HK-2 (cell line): Measurements from ENCODE around the gene CIB2.

Experiments
- DNase-seq: peaks from one replicate; pipeline ENCODE4 v3.0.0-alpha.2; 2018; ENCODE audit not compliant: unreplicated experiment

CIB2 gene

DNA sequence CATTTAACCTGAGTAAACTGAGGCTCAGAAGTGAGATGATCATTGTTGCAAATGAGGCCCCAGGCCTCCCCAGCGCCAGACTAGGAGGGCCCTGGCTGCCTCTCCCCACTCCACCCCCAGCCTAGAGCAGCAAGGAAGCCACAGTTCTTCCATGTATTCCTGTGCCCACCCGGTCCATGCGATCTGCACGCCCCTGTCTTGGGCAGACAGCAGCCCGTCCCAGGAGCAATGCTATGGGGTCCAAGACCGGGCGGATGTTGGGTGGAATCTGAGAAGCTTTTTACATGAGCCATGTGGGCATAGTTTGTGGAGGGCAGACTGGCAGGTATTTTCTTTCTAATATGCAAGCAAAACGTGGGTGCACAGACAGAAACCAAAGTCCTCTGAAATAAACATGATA, 23.8 kb downstream of the CIB2 start:
- DNase-seq, result no peak

- DNase-seq, result no peak
Measured at GRCh38 chr15:78105476-78106241, 25.6 kb downstream of the CIB2 start.

DNA sequence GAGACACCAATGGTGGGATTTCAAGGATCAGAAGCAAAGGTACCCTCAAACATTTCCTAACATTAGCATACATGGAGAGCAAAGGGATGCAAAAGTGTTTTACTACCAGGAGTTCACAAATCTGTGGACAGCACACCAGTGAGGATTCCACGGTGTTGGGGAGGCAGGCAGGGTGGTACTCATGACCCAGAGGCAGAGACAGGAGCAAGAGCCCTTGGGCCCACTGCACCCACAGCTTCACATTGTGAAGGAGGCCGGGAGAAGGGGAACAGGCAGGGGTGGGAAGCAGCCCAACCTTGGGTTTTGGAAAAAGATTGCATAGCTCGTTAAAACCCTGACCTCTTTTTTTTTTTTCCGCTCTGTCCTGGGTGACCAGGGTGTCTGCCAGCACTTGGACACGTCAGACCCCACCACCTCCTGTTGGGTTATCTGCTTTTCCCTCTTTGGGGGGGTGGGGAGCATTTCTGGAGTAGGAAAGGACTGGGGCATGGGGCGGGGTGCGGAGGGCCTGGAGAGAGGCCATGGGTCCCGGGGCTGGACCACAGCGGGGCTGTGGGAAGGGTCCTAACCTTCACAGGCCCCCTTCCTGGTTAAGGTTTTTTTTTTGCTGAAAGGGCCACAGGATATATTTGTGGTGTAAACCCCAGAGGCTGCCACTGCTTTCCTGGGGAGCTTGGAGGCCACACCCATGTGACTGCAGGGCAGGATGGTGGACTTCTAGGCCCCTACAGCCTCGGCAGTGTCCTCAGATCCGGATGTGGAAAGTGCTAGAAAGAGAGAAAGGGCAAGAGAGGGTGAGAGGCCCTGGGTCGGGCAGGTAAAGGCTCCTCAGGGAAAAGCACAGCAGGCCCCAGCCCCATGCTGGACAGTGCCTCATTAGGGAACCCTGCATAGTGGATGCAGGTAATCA, 26.4 kb downstream of the CIB2 start:
- DNase-seq, result no peak

- DNase-seq, result no peak
Measured at GRCh38 chr15:78104119-78104479, 27.1 kb downstream of the CIB2 start.

DNA sequence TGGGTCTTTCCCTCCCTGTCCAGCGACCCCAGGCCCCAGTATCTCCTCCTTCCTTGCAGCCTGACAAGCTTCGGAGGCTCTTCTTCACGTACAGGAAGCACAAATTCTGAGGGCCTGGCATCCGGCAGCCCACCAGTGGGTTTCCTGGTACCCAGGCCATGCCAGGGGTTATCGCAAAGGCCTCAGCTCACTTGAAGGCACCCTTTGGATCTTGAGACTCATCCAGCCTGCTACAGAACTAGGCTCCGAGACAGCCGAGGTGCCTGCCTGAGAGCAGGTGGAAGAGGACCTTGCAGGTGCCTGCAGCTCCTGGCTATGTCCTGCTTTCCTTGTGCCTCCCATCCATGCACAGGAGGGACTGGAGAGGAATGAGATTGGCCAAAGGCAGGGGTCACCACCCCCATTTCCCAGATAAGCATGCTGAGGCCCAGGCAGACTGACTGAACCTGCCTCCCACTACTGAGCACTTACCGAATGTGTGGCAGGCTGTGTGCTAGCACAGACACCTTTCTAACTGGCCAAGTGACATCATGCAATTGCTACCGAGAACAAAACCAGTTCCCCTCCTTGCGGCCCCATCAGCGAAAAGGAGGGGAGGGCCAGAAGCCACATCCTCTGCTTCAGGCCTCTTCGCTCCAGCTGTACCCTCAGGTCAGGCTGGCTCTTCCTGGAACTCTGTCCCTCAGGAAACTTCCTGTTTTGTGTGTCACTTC, 27.7 kb downstream of the CIB2 start:
- DNase-seq, result no peak

GRCh38 chr15:78102741-78103140, 28.5 kb downstream of the CIB2 start:
- DNase-seq, result no peak

DNA sequence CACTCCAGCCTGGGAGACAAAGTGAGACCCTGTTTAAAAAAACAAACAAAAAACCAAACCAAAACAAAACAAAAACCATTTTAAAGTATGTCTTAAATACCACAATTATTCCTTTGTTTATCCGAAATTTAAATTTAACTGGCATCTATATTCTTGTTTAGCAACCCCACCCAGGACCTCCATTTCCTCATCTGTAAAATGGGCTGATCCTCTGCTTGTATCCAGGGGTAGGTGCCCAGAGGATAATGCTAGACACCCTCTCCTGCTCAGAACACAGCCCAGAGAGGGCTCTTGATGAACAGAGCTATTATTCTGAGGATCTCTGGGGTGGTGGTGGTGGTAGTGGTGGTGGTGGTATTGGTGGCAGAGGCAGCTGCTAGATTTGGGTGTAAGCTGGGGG, 29.0 kb downstream of the CIB2 start:
- no peak for DNase-seq

DNA sequence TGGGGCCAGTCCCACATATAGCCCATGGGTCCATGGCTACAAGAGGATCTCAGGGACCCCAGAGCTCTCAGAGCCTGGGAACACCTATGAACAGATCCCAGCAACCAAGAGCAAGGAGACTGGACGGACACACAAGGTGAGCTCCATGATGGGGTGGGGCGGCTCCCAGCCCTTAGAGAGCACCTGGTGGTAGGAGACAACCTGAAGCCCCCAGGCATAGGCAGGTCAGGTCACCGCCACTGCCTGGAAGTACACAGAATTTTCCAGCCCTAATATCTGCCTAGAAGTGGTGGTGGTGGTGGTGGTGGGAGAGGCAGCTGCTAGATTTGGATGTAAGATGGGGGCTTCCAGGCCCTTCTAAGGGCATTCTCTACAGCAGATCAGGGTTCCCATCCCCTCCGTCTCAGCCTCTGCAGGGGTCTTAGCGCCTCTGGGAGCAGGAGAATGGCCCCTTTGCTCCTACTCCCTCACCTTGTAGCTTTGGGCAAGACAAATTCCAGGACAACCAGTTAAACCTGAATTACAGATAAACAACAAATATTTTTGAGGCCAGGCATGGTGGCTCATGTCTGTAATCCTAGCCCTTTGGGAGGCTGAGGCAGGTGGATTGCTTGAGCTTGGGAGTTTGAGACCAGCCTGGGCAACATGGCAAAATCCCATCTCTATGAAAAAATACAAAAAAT, 29.7 kb downstream of the CIB2 start:
- DNase-seq, result no peak

DNA sequence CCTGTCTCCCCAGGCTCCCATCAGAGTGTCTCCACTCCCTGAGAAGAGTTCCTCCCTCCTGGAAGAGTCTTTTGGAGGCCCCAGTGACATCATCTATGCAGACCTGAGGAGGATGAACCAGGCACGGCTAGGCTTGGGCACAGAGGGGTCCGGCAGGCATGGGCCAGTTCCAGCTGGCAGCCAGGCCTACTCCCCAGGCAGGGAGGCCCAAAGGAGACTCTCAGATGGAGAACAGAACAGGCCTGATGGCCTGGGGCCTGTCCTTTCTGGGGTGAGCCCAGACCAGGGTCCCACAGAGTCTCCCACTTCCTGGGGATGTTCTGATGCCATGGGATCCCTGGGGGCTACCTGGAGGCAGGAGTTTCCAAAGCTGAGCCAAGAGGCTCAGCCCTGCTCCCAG, 30.4 kb downstream of the CIB2 start:
- no peak for DNase-seq

DNA sequence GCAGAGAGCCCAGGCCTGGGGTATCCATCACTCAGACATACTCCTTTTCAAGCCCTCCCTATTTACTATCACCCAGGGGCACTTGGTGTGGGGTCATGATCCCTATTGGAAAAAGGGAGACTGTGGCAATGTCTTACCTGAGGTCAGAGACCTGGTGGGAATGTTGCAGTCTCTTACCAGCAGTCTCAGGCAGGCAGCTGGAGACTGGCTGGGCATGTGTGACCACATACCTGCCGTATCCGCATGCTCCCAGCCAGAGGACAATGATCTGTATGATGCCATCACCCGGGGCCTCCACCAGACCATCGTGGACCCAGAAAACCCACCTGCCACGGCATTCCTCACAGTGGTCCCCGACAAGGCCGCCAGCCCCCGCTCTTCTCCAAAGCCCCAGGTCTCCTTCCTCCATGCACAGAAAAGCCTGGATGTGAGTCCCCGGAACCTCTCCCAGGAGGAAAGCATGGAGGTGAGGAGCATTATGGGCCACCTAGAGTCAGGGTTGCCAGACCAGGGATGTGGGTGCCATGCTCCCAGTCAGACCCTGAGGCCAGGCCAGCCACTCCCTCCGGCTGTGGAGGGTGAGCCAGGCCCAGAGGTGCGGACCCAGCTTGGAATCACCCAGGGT, 33.0 kb downstream of the CIB2 start:
- no peak for DNase-seq

DNA sequence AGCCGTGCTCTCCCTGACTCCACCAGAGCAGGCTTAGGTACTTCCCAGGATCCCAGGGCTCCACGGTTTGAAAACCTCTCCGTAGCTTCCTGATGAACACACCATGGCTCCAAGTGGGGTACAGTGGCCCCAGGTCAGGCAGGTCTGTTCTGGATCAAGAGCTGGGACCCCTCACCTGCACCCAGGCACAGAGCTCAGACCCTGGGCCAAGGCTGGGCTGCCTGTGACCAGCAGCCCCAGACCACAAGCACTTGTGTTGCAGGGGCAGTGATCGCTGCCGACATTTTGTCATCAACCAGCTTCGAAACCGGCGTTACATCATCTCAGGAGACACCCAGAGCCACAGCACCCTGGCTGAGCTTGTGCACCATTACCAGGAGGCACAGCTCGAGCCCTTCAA, 33.6 kb downstream of the CIB2 start:
- DNase-seq, result no peak

- DNase-seq, result no peak
Measured at GRCh38 chr15:78093242-78094020, 37.8 kb downstream of the CIB2 start.

DNA sequence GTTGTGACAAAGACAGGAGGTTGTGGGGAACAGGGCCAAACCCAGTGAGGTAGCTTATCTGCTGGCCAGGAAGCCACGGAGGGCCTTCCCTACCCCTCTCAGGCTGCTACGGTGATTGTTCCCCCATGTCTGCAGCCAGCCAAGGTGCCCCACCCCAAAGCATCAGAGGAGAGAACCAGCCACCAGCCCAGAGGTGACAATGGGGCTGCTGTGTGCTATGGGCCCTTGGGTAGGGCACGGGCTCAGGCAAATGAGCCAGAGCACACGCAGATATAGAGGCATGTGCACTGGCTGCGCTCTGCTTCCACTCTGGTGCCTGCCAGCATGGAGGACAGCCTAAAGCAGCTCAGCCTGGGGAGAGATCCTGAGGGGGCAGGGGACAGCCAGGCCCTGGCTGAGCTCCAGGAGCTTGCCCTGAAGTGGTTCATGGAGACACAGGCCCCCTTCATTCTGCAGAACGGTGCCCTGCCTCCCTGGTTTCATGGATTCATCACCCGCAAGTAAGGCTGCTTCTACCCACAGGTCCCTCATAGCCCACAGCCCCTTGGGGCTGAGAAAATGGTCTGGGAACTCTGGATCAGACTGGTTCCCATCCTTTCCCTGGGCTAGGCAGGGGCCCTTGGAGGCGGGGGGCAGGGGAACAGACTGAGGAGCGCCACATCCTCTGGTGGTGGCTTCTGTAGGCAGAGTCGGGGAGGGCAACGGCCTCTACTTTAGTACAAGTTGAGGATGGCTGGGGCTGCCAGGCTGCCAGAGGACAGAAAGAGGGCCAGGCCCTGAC, 38.8 kb downstream of the CIB2 start, which contains the start of gene SH2D7:
Gene SH2D7 (plus strand): TSS at position 301 of the 781 bp plus-strand sequence. CDS start 24 bp downstream, at position 325.
- no peak for DNase-seq

GRCh38 chr15:78090422-78091063, 40.7 kb downstream of the CIB2 start:
- no peak for DNase-seq

GRCh38 chr15:78088773-78089080, 42.5 kb downstream of the CIB2 start:
- DNase-seq, result no peak

- no peak for DNase-seq
Measured at GRCh38 chr15:78087951-78088772, 43.1 kb downstream of the CIB2 start.

DNA sequence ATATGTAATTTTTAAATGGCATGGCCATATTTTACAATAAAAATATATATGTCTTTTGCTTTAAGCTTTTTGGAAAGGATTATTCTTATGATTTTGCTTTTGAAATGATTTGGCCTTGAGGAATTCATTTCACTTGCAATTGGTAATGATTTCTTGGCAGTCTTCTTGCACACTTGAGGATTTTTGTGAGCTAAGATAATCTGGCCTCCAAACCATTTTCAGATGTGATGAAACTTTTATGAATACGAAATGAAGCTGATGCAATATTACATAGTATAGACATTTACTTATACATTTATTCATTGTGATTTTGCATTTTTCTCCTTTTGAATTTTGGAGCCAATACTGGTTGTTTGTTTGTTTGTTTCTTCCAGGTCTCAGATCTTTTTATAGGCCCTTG, 45.3 kb downstream of the CIB2 start:
- DNase-seq, result no peak

- no peak for DNase-seq
Measured at GRCh38 chr15:78084449-78084750, 46.8 kb downstream of the CIB2 start.
